ENCODE measurements around the gene DAP. TPM values are rescaled to one million over a fixed set of nuclear protein-coding genes. Genes with fewer than 3 reads are reported as not detected.

DAP gene
- total RNA-seq, 1 donor from 2014 or later, result 117 TPM

DNA sequence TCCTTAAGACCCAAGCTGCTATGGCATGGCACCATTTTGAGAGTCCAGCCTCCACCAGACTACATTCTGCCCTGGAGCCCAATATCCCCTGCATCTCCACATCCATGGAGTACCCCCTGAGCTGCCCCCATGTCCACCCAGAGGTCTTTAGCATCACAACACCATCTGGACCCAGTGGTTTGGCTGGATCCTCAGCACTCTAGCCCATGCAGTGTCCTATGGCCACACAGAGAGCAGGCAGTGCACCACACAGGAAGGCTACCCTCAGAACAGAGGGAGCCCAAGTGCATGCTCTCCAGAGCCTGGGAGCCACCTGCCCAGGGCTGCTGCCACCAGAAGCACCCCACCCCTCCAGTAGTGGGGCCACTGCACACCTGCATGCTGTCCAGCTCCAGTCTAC, 18.6 kb upstream of the DAP start:
- H3K27ac ChIP-seq, result no peak overlapping the region
- H3K36me3 ChIP-seq, result no peaks in the 10 kb centered on the region
- DNase-seq (ENCODE audit: low spot score in 2 of 2), result no peak
- H3K4me1 ChIP-seq, result no peaks in the 10 kb centered on the region
- TF ChIP-seq, protein P1, sequence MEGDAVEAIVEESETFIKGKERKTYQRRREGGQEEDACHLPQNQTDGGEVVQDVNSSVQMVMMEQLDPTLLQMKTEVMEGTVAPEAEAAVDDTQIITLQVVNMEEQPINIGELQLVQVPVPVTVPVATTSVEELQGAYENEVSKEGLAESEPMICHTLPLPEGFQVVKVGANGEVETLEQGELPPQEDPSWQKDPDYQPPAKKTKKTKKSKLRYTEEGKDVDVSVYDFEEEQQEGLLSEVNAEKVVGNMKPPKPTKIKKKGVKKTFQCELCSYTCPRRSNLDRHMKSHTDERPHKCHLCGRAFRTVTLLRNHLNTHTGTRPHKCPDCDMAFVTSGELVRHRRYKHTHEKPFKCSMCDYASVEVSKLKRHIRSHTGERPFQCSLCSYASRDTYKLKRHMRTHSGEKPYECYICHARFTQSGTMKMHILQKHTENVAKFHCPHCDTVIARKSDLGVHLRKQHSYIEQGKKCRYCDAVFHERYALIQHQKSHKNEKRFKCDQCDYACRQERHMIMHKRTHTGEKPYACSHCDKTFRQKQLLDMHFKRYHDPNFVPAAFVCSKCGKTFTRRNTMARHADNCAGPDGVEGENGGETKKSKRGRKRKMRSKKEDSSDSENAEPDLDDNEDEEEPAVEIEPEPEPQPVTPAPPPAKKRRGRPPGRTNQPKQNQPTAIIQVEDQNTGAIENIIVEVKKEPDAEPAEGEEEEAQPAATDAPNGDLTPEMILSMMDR (IDR thresholded peaks at IDR 0.05), result no peak
- H3K4me3 ChIP-seq, result no peak overlapping the region
- H3K27me3 ChIP-seq, result no peaks in the 10 kb centered on the region
- peaks cover 0 to 4% of the 10 kb centered on the region in 2 donors for H3K9me3 ChIP-seq
- intact Hi-C loops (cut with DNase I), result no loop called here

DNA sequence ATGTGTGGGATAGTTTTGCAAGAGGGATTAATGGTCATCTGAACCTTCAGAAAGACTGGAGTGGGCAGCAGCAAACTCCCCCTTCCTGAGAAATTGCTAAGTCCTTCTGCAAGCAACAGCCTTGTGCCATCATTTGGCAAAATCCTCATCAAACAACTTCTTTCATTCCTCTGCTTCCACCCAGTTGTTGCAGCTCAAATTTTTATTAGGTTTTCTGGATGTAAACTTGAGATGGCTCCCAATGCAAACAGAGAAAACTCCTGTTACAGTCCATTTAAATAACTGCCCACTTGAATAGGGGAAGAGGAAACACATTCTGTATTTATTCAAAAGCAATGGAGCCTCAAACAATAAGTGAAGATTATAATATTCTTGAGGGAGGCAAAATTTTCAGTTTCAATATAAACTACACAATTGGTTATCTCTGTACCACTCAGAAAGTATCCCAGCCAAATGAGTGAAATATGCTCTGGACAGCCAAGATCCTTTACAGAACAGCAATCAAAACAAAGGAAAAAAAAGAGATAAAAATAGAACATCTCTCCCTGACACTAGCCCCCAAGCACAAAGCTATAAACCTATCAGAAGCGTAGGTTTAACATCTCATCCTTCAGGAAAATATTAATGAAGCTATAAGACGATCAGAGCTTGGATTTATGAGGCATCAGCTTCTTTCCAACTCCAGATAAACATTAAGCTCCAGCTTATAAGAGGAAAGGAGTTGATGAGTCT, 17.3 kb upstream of the DAP start:
- TF ChIP-seq, protein P1 (IDR thresholded peaks at IDR 0.05), result no peak
- no peaks in the 10 kb centered on the region for H3K4me1 ChIP-seq
- H3K36me3 ChIP-seq, result no peaks in the 10 kb centered on the region
- no peak overlapping the region for H3K27ac ChIP-seq
- H3K4me3 ChIP-seq, result no peak overlapping the region
- H3K9me3 ChIP-seq, result peaks cover 0 to 4% of the 10 kb centered on the region in 2 donors
- DNase-seq (ENCODE audit: low spot score in 2 of 2), result no peak
- intact Hi-C loops (cut with DNase I), result no loop called here
- no peaks in the 10 kb centered on the region for H3K27me3 ChIP-seq

DNA sequence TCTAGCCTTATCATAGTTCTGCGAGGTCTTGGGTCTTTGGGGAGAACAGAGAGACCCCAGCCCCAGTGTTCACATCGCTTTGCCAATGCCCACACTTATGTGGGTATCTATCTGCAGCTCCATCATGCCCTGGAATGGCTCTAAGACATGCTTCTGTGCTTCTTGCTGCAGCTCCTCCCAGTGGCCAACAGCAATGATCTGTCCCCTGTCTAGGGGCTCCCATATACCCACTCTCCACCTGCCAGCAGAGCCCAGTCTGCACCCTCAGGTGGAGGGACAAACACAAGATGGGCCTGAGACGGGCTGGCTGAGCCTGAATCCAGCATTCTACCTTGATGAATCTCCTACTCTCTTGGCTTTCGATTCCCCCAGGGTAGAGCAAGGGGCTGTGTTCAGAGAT, 14.6 kb upstream of the DAP start:
- intact Hi-C loops (cut with DNase I), result no loop called here
- no peak for DNase-seq (ENCODE audit: low spot score in 2 of 2)
- TF ChIP-seq, protein P1 (IDR thresholded peaks at IDR 0.05), result no peak
- Histone ChIP-seq H3K27me3 (no peaks in the 10 kb centered on the region), H3K36me3 (no peaks in the 10 kb centered on the region), H3K4me3 (no peak overlapping the region), H3K4me1 (no peaks in the 10 kb centered on the region), H3K9me3 (peaks cover 0 to 4% of the 10 kb centered on the region in 2 donors), H3K27ac (no peak overlapping the region)

DNA sequence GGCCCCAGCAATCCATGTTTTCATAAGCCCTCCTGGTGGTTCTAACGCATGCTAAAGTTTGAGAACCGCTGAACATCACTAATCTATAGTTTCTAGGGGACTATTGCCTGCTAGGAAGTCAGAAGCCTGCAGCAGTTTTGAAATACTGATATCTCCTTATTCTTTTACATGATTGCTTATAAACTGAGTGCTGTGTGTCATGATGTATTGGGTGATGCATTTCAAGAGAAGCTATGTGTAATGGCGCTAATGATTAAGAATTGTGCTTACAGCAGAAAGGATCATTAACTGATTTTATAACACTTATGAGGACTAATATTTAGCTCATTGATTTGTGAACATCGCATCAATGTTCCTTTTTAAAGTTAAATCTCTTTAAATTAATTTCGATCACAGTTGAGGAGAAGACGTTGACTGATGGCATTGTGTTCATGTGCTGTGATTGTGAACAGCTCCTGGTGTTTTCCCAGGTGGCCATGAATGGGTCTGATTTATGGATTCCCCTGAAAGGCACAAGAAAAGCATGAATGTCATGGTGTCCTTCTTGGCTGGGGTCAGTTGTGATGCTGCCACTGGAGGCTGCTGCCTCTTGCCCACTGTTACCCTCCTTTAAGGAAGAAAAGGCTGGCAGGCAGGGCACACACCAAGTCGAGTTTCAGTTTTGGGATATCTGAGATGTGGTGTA, 12.0 kb upstream of the DAP start:
- intact Hi-C loops (cut with DNase I), result no loop called here

DNA sequence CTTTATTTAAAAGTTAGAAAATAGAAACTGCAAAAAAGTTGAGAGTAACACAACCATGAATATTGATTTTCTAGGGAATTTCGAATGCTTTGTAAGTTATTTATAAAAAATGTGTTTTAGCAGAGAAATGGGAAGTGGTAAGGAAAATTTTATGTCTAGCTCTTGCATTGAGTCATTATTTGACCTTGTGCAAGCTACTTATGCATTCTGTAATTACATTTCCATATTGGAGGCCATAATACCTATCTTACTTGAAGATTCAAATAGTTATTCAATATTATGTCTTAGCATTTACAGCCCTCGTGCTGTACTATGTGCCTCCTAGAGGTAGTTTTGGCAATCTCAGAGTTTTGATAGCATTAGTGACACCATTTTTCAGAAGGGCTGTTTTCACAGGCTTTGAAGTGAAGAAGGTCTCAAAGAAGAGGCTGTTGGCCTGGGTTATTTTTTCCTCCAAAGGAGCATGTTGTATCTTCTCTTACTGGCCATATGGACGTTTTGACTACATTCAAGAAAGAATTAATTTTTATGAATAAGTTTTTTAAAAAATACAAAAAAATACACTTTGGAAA, 7.4 kb upstream of the DAP start:
- H3K27ac ChIP-seq, result no peak overlapping the region
- no peaks in the 10 kb centered on the region for H3K4me1 ChIP-seq
- H3K9me3 ChIP-seq, result no peaks in the 10 kb centered on the region
- H3K27me3 ChIP-seq, result no peaks in the 10 kb centered on the region
- intact Hi-C loops (cut with DNase I), result loop anchor here (10.0 kb wide), 1 partner anchor 514 kb away; the partner anchor contains the start of gene CCT5
- no peak for DNase-seq (ENCODE audit: low spot score in 2 of 2)
- H3K4me3 ChIP-seq, result no peak overlapping the region
- no peaks in the 10 kb centered on the region for H3K36me3 ChIP-seq
- TF ChIP-seq, protein P1 (IDR thresholded peaks at IDR 0.05), result no peak

More for the DNA sequence above, 12.0 kb upstream of the DAP start:
- H3K27ac ChIP-seq, result no peak overlapping the region
- DNase-seq (ENCODE audit: low spot score in 2 of 2), result no peak
- H3K4me3 ChIP-seq, result no peak overlapping the region
- TF ChIP-seq, protein P1 (IDR thresholded peaks at IDR 0.05), result no peak
- no peaks in the 10 kb centered on the region for H3K9me3 ChIP-seq
- H3K4me1 ChIP-seq, result no peaks in the 10 kb centered on the region
- H3K27me3 ChIP-seq, result no peaks in the 10 kb centered on the region
- no peaks in the 10 kb centered on the region for H3K36me3 ChIP-seq

All from ascending aorta (tissue), 2 donors.